Liver (tissue), 3 donors: ENCODE results near the gene BLTP3A.

Experiments used
- ATF3 ChIP-seq: IDR thresholded peaks from 2 replicates; pipeline ENCODE4 v1.6.1; 2016; ENCODE audit warnings: antibody characterized with exemption
- CTCF ChIP-seq: fragments of 150-350 bp; IDR thresholded peaks from 2 replicates; pipeline ENCODE4 v1.5.1; 2017; ENCODE audit warnings: improper control_type of control experiment, low read depth, low read length; ENCODE audit not compliant: missing input control
- EGR1 ChIP-seq, 2 donors: IDR thresholded peaks; 2 replicates each; pipeline ENCODE4 v1.6.1; 2016 to 2018; ENCODE audit warnings: antibody characterized with exemption in 2 of 2, low read depth in 2 of 2
- FOXA1 ChIP-seq: IDR thresholded peaks from 2 replicates; pipeline ENCODE4 v1.6.1; 2016; ENCODE audit warnings: antibody characterized with exemption
- GABPA ChIP-seq, 2 donors: IDR thresholded peaks in 1 of 2; conservative IDR thresholded peaks in 1 of 2; 2 replicates each; pipeline ENCODE4 v1.6.1; 2016; ENCODE audit warnings: antibody characterized with exemption in 2 of 2, mild to moderate bottlenecking in 1 of 2, moderate library complexity in 1 of 2
- HNF4G ChIP-seq: IDR thresholded peaks from 2 replicates; pipeline ENCODE4 v1.6.1; 2016; ENCODE audit warnings: antibody characterized with exemption
- JUND ChIP-seq, 2 donors: IDR thresholded peaks; 2 replicates each; pipeline ENCODE4 v1.6.1; 2016; ENCODE audit warnings: antibody characterized with exemption in 2 of 2
- MAX ChIP-seq: IDR thresholded peaks from 2 replicates; pipeline ENCODE4 v1.6.1; 2016; ENCODE audit warnings: antibody characterized with exemption
- RAD21 ChIP-seq, 2 donors: IDR thresholded peaks; 2 replicates each; pipeline ENCODE4 v1.6.1; 2016; ENCODE audit warnings: antibody characterized with exemption in 2 of 2, mild to moderate bottlenecking in 2 of 2
- REST ChIP-seq: IDR thresholded peaks from 2 replicates; pipeline ENCODE4 v1.6.1; 2016; ENCODE audit warnings: antibody characterized with exemption, mild to moderate bottlenecking
- TAF1 ChIP-seq: conservative IDR thresholded peaks from 2 replicates; pipeline ENCODE4 v1.6.1; 2016; ENCODE audit warnings: antibody characterized with exemption, mild to moderate bottlenecking
- YY1 ChIP-seq: IDR thresholded peaks from 2 replicates; pipeline ENCODE4 v1.6.1; 2016; ENCODE audit warnings: antibody characterized with exemption, mild to moderate bottlenecking
- ZBTB33 ChIP-seq: IDR thresholded peaks from 2 replicates; pipeline ENCODE4 v1.6.1; 2016; ENCODE audit warnings: antibody characterized with exemption
- donor health status: healthy.
- donor health status: healthy.

GRCh38 chr6:34813028-34813713 lies 21.3 kb downstream of the BLTP3A start:
- no peak for TF ChIP-seq TAF1
- TF ChIP-seq CTCF, result no peak
- TF ChIP-seq REST, result no peak
- no peak for TF ChIP-seq EGR1 (IDR thresholded peaks at IDR 0.05; ENCODE audit: low read depth in 2 of 2)
- no peak for TF ChIP-seq MAX
- TF ChIP-seq RAD21 (IDR thresholded peaks at IDR 0.05), result no peak
- TF ChIP-seq YY1, result no peak
- TF ChIP-seq FOXA1, result peak; percentile 62
- TF ChIP-seq JUND (IDR thresholded peaks at IDR 0.05), result no peak
- no peak for TF ChIP-seq GABPA (IDR thresholded peaks at IDR 0.05 in 1 of 2, conservative IDR thresholded peaks at IDR 0.05 in 1 of 2)
- TF ChIP-seq ATF3, result no peak
- TF ChIP-seq HNF4G, result no peak
- TF ChIP-seq ZBTB33, result no peak
